Activated T-helper 2 cell treated with anti-CD3 and anti-CD28 coated beads, Interferon-gamma antibody, Interleukin-2, Interleukin-4, amounts not matched to agents 10 μg/mL and 5 μg/mL and 100 μg/mL, durations not matched to agents 14 hours and 24 hours and 36 hours (primary cell): Measurements from ENCODE around the gene ETFRF1. TPM values are rescaled to one million over a fixed set of nuclear protein-coding genes. Genes with fewer than 3 reads are reported as not detected.

Experiments
- DNase-seq: peaks from one replicate; pipeline ENCODE4 v3.0.0; 2021; ENCODE audit warnings: low spot score
- H3K27ac Mint-ChIP-seq: one replicate; pipeline ENCODE4 v1.8.0; 2021; ENCODE audit warnings: mixed read lengths
- H3K27me3 Mint-ChIP-seq: one replicate; pipeline ENCODE4 v1.8.0; 2021; ENCODE audit warnings: low read depth, mixed read lengths
- H3K36me3 Mint-ChIP-seq: one replicate; pipeline ENCODE4 v1.8.0; 2021; ENCODE audit warnings: low read depth, mixed read lengths
- H3K4me1 Mint-ChIP-seq: one replicate; pipeline ENCODE4 v1.8.0; 2021; ENCODE audit warnings: low read depth, mixed read lengths
- H3K4me3 Mint-ChIP-seq: one replicate; pipeline ENCODE4 v1.8.0; 2021; ENCODE audit warnings: low read depth, mild to moderate bottlenecking, moderate library complexity, mixed read lengths
- H3K9me3 Mint-ChIP-seq: one replicate; pipeline ENCODE4 v1.8.0; 2021; ENCODE audit warnings: mixed read lengths
- intact Hi-C: fragments of 100-400 bp; cut with micrococcal nuclease; formaldehyde crosslinking; loops from one replicate; pipeline ENCODE4 v1.15.1; 2023
- total RNA-seq: library from RNA; stranded (reverse); gene quantifications from 2 replicates; pipeline ENCODE4 v1.2.3, GENCODE V29; 2022

The ETFRF1 gene
- total RNA-seq, 1 donor from 2014 or later: 7.6 TPM

DNA sequence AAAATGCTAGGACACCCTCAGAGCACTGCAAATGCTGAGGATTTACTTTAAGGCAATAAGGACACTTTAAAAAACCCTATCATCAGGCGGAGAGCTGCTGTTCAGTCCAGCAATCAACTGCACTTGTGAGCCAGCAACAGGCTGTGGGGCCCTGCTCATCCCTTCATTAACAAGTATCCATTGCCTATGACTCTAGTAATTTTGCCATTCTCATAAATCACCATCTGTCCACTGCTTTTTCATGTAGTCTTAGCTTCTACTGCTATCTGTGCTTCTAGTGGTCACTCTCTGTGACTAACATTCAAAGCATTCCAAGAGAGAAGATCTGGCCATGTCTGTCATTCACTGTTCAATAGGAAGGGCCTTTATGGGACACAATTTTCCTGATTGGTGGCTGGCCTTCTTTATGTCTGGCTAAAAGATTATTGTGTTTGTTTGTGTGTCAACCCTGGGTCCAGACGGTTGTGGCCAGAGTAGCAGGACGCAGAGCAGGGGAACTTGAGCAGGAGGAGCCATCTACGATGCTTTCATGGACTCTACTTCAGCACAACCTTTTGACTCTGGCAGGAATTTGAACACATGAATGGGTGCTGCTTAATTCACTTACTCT lies 59.3 kb downstream of the ETFRF1 start:
- DNase-seq: no peak
- Mint-ChIP-seq H3K27me3 (peaks cover 21% of the 10 kb centered on the region), H3K4me3 (no peak overlapping the region), H3K36me3 (no peaks in the 10 kb centered on the region), H3K27ac (no peak overlapping the region), H3K9me3 (no peaks in the 10 kb centered on the region), H3K4me1 (peaks cover 14% of the 10 kb centered on the region)
- intact Hi-C loops: no loop called here

Other genes starting within 250 kb of the ETFRF1 start
- gene BCAT1, start 246.1 kb upstream of the ETFRF1 start, total RNA-seq: 12.7 and 12.9 TPM in 2 replicates
- not detected in 2 replicates for gene DNAI7, start 77 bp upstream of the ETFRF1 start, total RNA-seq
- gene KRAS, start 55.7 kb downstream of the ETFRF1 start, total RNA-seq: 25.2 TPM in 2 replicates